NCI-H524 (cell line): Measurements from ENCODE around the gene LARP7.
A peak's percentile ranks its signal among the peaks of the same experiment; 100 is the strongest.
"Not testable (repeated sequence)": the region's sequence is repeated elsewhere in the genome, so short reads cannot be mapped to it uniquely, and the experiment has no call there.

Experiments used
- DNase-seq, 2 experiments: peaks; one replicate each; lab custom pipeline; 2025; lab: John Stamatoyannopoulos, UW

The LARP7 gene

GRCh38 chr4:112636688-112637551 lies at the start of gene LARP7, which contains the start of gene ZGRF1:
Gene LARP7 (plus strand): TSS chr4:112637143. CDS start chr4:112644670, 7,527 bp downstream.
Gene ZGRF1 (minus strand): TSS chr4:112636909. CDS start chr4:112633176, 3,733 bp downstream.
- peak; percentile 89 to 93 for DNase-seq

DNA sequence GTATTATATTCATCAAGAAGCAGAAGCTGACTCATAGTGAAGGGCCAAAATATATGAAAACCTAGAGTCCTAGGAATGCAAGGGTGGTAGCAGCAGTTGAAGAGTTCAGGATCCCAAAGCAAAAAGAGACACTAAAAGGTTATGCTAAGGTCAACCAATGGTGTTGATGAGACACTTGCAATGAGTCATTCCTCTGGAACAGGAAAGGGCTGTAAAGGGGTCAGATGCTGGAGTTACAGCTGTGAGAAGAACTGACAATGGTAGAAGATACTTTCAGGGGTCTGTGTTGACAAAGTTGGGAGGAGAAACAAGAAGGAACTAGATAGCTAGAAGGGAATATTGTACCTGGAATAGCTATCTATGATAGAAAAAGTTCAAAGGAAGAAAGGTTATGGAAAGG lies 47.7 kb upstream of the LARP7 start:
- no peak for DNase-seq

DNA sequence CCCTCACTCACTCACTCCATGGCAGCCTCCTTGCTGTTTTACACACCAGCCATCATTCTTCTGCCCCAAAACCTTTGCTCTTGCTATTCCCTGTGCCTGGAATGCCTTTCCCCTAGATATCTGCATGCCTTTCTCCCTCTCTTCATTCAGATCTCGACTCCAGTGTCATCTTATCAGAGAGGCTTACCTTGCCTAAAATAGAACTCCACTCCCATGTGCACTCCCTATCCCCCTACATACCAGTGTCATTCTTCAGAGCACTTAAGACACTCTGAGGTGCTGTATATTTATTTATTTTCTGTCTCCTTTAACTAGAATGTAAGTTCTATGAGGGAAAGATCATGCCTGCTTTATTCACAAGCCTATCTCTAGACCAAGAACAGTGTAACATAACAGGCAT lies 45.4 kb upstream of the LARP7 start:
- DNase-seq = no peak

DNA sequence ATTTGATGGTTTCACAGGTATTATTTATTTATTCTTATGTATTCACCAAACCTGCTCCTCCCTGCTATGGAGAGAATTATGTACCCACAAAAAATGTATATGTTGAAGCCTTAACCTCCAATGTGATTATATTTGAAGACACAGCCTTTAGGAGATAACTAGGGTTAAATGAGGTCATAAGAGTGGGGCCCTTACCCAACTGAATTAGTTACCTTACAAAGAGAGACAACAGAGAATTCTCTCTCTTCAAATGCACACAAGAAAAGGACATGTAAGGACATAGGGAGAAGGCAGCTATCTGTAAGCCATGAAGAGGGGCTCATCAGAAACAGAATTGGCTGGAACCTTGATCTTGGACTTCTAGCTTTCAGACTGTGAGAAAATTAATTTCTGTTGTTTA lies 44.2 kb upstream of the LARP7 start:
- no peak for DNase-seq

DNA sequence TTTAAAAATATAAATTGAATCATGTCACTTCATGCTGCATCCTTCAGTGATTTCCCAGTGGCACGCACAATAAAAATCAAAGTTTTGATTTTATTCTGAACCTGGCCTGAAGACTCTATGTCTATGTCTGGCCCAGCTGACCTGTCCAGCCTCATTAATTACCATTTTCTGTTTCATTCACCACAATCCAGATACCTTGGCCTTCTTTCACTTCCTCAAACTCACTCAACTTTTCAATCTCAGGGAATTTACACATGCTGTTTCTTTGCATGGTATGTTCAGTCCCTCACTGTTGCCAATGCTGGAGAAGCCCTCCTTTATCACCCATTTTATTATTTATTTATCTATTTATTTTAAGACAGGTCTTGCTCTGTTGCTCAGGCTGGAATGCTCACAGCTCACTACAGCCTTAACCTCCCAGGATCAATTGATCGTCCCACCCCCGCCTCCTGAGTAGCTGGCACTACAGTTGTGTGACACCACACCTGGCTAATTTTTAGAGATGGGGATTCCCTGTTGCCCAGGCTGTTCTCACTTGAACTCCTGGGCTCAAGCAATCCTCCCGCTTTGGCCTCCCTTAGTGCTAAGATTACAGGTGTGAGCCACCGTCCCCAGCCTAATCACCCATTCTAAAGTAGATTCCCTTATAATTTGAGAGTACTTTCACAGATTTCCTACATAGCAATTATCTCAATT lies 43.4 kb upstream of the LARP7 start:
- DNase-seq = no peak

DNA sequence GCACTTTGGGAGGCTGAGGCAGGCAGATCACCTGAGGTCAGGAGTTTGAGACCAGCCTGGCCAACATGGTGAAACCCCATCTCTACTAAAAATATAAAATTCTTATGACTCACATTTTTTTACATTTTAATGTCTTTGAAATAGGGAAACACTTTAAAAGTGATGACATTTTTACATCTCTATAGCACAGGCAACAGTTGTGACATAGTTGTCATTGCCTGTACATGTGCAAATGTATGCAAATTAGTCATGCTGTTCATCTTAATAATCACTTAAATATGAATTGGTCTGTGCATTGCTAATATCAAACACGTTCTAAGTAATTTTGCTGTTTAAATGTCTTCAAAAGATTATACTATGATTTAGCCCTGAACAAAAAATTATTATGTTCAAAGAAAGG lies 42.0 kb upstream of the LARP7 start:
- DNase-seq = no peak

DNA sequence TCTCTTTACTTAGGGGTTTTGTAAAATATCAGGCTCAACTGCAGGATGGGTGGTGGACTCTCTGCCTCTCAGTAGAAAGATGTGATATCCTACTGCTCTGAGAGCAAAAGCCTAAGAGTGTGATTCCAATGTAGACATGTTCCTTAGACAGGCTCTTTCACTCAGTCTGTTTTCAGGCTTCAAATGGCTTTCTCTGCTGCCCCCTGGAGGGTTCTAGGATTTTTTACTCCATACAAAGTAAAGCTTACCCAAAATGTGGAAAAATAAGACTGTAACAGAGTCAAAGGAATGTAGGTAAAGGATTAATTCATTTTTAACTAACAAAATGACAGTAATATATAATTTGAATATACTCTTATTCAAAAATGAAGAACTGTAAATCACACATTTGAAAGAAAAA lies 32.4 kb upstream of the LARP7 start:
- peak; percentile 20 to 42 for DNase-seq

DNA sequence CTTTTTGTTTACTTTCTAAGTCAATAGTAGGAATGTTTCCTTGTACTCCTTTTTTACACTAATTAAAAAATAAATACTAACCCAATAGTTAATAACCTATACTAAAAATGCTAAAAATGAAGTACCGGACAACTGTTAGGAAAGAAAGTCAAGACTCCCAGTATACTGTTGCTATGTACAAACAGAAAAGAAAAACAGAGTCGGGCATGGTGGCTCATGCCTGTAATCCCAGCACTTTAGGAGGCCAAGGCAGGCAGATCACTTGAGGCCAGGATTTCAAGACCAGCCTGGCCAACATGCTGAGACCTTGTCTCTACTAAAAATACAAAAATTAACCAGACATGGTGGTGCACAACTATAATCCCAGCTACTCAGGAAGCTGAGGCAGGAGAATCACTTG lies 24.1 kb upstream of the LARP7 start:
- DNase-seq = not testable (repeated sequence)

DNA sequence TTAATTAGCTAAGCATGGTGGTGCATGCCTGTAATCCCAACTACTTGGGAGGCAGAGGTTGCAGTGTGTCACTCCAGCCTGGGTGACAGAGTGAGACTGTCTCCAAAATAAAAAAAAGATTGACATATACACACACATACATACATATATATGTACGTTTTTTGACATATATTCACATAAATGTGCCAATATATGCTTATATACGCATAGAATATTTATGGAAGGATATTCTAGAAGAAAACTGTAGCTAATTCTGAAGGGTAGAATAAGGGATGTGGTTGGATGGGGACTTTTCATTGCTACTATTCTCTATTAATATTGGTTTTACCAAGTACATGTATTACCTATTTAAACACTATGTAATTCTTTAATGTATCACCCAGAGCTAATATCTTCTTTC lies 20.0 kb upstream of the LARP7 start:
- no peak for DNase-seq

- DNase-seq = no peak
These were observed 10.7 kb upstream of the LARP7 start for GRCh38 chr4:112626228-112626627.

DNA sequence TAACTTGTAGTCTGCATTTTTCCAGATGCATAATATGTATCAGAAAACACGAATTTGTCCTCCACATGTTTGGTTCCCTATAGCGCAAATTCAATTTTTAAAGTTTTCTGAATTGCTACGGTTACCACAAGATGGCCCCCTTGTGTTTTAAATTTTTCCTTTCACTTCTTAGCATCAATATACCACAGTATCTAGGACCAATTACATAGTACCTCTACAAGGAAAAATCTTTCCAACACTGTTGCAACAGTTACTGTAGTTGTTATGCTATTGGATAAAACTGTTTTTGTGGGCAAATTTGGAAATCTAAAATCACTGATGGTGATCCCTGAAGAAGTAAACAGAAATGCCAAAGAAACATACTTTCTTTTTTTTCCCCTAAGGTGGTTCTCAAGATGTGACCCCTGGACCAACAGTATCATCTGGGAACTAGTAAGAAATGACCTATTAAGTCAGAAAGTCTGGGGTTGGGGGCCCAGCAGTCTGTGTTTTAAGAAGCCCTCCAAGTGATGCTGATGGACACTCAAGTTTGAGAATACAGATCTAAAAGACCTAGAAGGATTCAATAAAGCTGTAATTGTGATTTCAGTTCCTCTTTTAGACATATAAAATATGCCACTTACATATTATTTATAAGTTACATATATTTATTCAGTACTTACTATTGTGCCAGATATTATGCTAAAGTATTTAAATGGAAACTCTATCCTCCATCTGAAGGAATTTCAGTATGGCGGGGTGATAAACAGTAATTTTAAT lies 3.3 kb upstream of the LARP7 start:
- DNase-seq = peak in 1 of 2 experiments; percentile 18

- DNase-seq = no peak
These were observed 566 bp downstream of the LARP7 start for GRCh38 chr4:112637552-112637866.

DNA sequence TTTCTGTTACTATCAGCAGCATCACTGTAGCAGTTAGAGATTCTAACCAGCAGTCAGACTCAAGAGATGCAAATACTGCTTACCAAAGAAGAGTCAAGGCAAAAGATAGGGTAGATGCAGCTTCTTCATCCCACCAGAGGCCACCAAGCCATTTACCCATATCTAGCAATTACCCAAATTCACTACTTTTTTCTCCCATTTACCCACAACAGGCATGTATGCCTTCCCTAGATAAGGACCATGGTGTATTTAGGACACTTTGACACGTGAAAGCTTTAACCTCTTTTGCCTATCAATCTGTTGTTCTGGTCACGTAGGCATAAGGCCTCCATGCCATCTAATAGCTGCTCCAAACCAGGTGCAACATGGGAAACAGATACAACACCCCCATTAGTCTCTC lies 5.6 kb downstream of the LARP7 start:
- no peak for DNase-seq

DNA sequence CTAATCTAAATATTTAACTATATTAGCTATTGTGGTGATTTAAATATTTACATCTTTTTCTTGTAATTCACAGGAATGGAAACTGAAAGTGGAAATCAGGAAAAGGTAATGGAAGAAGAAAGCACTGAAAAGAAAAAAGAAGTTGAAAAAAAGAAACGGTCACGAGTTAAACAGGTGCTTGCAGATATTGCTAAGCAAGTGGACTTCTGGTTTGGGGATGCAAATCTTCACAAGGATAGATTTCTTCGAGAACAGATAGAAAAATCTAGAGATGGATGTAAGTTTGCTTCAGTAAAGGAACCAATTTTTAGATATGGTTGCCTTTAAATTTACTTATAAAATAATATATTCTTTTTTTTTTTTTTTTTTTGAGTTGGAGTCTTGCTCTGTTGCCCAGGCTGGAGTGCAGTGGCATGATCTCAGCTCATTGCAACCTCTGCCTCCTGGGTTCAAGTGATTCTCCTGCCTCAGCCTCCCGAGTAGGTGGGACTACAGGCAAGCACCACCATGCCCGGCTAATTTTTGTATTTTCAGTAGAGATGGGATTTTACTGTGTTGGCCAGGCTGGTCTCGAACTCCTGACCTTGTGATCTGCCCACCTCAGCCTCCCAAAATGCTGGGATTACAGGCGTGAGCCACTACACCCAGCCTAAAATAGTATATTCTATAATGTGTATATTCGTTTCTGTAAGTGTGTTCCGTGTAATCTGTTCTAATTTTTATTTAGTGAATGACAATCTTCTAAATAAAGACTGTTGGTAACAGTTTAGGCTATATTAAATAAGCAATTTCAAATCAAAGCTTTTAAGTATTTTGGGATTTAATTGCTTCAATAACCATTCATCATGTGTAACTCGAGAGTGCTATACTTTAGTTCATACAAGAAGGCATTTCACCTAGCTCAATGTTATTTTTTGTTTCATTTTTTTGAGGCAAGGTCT lies 7.9 kb downstream of the LARP7 start:
- not testable (repeated sequence) for DNase-seq

DNA sequence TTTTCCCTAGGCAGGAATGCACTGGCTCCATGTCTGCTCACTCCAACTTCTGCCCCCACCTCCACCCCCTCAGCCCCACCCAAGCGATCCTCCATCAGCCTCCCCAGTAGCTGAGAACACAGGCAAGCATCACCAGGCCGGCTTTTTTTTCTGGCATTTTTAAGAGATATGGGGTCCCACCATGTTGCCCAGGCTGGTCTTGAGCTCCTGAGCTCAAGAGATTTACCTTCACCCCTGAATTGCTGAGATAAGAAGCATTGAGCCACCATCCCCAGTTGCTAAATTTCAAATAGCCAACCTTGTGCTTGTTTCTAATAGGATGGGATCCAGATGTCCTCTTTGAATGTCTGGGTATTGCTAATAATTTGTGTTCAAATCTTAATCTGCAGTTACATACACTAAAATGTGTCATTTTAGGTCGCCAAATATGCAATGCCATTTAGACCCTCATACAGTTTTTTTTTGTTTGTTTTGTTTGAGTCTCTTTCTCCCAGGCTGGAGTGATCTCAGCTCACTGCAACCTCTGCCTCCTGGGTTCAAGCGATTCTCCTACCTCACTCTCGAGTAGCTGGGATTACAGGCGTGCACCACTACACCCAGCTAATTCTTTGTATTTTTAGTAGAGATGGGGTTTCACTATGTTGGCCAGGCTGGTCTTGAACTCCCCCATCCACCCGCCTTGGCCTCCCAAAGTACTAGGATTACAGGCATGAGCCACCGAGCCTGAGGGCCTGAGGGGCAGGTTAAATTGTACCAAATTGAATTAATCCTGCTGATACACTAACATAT lies 8.8 kb downstream of the LARP7 start:
- no peak for DNase-seq

DNA sequence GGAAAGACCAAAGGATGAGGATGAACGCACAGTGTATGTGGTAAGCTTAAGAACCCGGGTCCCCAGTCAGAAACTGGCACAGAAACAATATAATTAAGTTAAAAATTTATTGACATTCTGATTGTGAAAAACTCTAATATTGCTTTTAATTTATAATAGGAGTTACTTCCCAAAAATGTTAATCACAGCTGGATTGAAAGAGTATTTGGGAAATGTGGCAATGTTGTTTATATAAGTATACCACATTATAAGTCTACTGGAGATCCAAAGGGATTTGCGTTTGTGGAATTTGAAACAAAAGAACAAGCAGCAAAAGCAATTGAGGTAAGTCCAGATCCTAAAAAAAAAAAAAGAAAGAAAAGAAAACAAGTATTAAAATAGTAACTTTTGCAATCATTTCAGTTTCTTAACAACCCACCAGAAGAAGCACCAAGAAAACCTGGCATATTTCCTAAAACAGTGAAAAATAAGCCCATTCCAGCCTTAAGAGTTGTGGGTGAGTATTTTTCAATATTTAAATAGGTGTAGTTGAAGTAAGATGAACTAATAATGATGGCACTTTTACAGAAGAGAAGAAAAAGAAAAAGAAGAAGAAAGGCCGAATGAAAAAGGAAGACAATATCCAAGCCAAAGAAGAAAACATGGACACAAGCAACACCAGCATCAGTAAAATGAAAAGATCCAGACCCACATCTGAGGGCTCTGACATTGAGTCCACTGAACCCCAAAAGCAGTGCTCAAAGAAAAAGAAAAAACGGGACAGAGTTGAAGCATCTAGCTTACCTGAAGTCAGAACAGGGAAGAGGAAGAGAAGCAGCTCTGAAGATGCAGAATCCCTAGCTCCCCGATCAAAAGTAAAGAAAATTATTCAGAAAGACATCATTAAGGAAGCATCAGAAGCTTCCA lies 9.9 kb downstream of the LARP7 start:
- DNase-seq = no peak

DNA sequence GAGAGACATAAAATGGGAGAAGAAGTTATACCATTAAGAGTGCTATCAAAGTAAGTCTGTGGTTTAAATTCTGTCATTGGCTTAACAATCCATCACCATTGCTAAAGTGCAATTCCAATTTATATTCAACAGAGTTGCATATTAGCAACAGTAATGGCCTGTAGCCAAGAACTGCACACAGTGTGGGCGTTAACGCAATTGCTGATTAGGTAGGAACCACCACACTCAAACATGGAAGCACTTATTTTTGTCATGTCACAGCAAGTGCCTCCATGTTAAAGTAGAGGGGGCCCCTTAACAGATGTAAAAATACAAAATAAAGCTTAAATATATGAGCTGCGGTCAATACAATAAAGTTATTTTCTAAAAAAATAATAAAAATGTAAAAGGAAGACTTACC lies 10.8 kb downstream of the LARP7 start:
- no peak for DNase-seq

DNA sequence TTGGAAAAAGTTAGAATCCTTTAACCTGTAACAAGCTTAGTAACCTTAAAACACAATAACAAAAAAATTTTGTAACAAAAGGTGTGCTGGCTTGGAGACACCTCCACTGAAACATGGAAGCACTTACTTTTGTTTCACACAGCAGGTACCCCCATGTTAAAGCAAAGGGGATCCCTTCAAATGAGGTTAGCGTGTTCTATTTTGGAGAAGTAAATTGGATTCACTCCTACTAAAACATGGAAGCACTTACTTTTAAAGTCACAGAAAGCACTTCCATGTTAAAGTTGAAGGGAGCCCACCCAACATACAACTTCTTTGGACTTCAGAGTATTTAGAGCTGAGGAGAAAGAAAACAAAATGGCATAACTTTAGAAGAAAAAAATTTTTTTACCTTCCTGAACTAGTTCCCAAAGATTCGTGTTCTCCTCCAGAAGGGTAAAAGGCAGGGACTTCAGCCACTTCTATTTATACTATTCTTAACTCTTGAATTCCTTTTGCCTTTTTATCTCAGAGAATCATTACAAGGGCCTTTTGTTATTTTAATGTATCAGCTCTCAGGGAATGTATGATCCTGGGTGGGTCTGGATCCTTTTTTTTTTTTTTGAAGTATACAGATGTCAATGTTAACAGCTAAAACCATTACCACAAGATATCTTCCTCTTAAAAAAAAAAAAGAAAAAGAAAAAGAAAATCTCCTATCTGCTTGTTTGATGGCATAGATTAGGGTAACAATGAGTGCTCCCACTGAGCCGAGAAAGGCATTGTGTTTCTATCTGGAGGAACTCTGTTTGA lies 11.5 kb downstream of the LARP7 start:
- DNase-seq = no peak

DNA sequence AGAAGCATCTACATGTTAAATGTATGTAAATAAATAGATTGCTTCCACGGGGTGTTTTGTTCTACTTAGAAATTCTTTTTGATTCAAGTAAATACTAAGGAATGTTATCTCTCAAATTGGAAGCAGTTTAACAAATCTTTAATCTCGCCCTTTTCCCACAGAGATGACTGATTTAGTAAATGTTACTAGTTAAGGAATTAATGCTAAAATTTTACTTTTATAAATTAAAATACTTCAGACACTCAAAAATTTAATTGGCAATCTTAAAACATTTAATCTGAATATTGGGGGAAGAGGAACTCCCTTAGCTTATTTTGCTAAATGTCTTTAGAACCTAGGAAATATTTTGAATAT lies 12.1 kb downstream of the LARP7 start:
- no peak for DNase-seq
